Subcutaneous abdominal adipose tissue (tissue), 5 donors: ENCODE data around the gene CRISPLD2.

Experiments
- H3K27ac ChIP-seq: one replicate; pipeline ENCODE4 v1.7.0; 2013; ENCODE audit warnings: low read depth, mild to moderate bottlenecking, inconsistent platforms, low read length, moderate library complexity
- H3K27me3 ChIP-seq, 5 donors: one replicate each; pipeline ENCODE4 v1.7.0; 2013; ENCODE audit warnings: low read length in 5 of 5, inconsistent platforms in 1 of 5; ENCODE audit not compliant: control insufficient read depth in 5 of 5, insufficient read depth in 4 of 5
- H3K36me3 ChIP-seq, 5 donors: one replicate each; pipeline ENCODE4 v1.7.0; 2013; ENCODE audit warnings: low read length in 5 of 5; ENCODE audit not compliant: control insufficient read depth in 5 of 5, insufficient read depth in 5 of 5
- H3K4me1 ChIP-seq, 5 donors: one replicate each; pipeline ENCODE4 v1.7.0; 2013; ENCODE audit warnings: low read length in 5 of 5, mild to moderate bottlenecking in 3 of 5, moderate library complexity in 1 of 5; ENCODE audit not compliant: control insufficient read depth in 5 of 5, insufficient read depth in 5 of 5
- H3K4me3 ChIP-seq, 5 donors: one replicate each; pipeline ENCODE4 v1.7.0; 2013; ENCODE audit warnings: low read length in 5 of 5, low read depth in 1 of 5
- H3K9ac ChIP-seq, 5 donors: one replicate each; pipeline ENCODE4 v1.7.0; 2013; ENCODE audit warnings: low read length in 5 of 5, mild to moderate bottlenecking in 4 of 5, moderate library complexity in 3 of 5
- H3K9me3 ChIP-seq, 5 donors: one replicate each; pipeline ENCODE4 v1.7.0; 2013; ENCODE audit warnings: low read length in 5 of 5; ENCODE audit not compliant: control insufficient read depth in 5 of 5
- donor health status: healthy.
- donor health status: healthy.
- donor health status: healthy.
- donor health status: healthy.
- donor health status: healthy.

CRISPLD2 gene

GRCh38 chr16:84785843-84786581 is 33.8 kb upstream of the CRISPLD2 start:
- peaks cover 0 to 6% (median 0%) of the 10 kb centered on the region in 5 donors for H3K4me1 ChIP-seq
- no peaks in the 10 kb centered on the region for H3K9me3 ChIP-seq
- no peak overlapping the region for H3K9ac ChIP-seq
- no peaks in the 10 kb centered on the region for H3K36me3 ChIP-seq
- no peak overlapping the region for H3K4me3 ChIP-seq
- H3K27ac ChIP-seq: no peak overlapping the region
- peaks cover 0 to 5% (median 0%) of the 10 kb centered on the region in 5 donors for H3K27me3 ChIP-seq

GRCh38 chr16:84786605-84787262 is 33.1 kb upstream of the CRISPLD2 start:
- no peaks in the 10 kb centered on the region for H3K9me3 ChIP-seq
- H3K9ac ChIP-seq: no peak overlapping the region
- H3K36me3 ChIP-seq: no peaks in the 10 kb centered on the region
- H3K4me3 ChIP-seq: no peak overlapping the region
- no peak overlapping the region for H3K27ac ChIP-seq
- peaks cover 0 to 5% (median 0%) of the 10 kb centered on the region in 5 donors for H3K27me3 ChIP-seq
- peaks cover 0 to 6% (median 0%) of the 10 kb centered on the region in 5 donors for H3K4me1 ChIP-seq

GRCh38 chr16:84787263-84787622 is 32.5 kb upstream of the CRISPLD2 start:
- Histone ChIP-seq H3K9ac (no peak overlapping the region), H3K4me3 (no peak overlapping the region), H3K27ac (no peak overlapping the region)

DNA sequence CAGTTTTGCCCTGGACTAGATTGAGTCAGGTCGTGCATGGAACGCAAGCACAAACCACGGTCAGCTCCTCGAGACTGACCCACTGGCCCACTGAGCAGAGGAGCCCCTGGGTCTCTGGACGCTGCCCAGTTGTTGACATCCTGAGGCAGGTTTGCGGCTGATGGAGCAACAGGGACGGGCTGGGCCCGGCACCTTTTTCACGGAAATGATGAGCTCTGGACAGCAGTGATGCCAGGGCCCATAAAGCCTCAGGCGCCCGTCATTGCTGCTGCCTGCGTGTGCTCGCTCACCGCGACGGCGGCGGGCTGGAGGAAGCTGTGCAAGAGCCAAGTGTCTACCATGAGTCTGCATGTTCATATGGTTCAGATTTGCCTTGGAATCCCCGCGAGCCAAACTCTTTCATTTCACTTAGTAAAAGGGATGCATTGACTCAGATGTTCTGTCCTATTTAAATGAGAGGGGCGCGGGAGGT is 30.8 kb upstream of the CRISPLD2 start:
- H3K9ac ChIP-seq: no peak overlapping the region
- H3K27me3 ChIP-seq: peaks cover 0 to 5% (median 0%) of the 10 kb centered on the region in 5 donors
- H3K36me3 ChIP-seq: no peaks in the 10 kb centered on the region
- H3K4me1 ChIP-seq: peaks cover 0 to 6% (median 0%) of the 10 kb centered on the region in 5 donors
- no peak overlapping the region for H3K4me3 ChIP-seq
- no peaks in the 10 kb centered on the region for H3K9me3 ChIP-seq
- H3K27ac ChIP-seq: no peak overlapping the region

More at GRCh38 chr16:84787263-84787622, 32.5 kb upstream of the CRISPLD2 start:
- H3K27me3 ChIP-seq: peaks cover 0 to 5% (median 0%) of the 10 kb centered on the region in 5 donors
- H3K9me3 ChIP-seq: no peaks in the 10 kb centered on the region
- H3K36me3 ChIP-seq: no peaks in the 10 kb centered on the region
- peaks cover 0 to 6% (median 0%) of the 10 kb centered on the region in 5 donors for H3K4me1 ChIP-seq

- H3K27me3 ChIP-seq: peaks cover 0 to 5% (median 0%) of the 10 kb centered on the region in 5 donors
- H3K36me3 ChIP-seq: no peaks in the 10 kb centered on the region
- H3K27ac ChIP-seq: no peak overlapping the region
- no peak overlapping the region for H3K9ac ChIP-seq
- no peak overlapping the region for H3K4me3 ChIP-seq
- no peaks in the 10 kb centered on the region for H3K9me3 ChIP-seq
- peaks cover 0 to 6% (median 0%) of the 10 kb centered on the region in 5 donors for H3K4me1 ChIP-seq
Measured at GRCh38 chr16:84789431-84789830, 30.4 kb upstream of the CRISPLD2 start.

- Histone ChIP-seq H3K27me3 (peaks cover 0 to 5% (median 0%) of the 10 kb centered on the region in 5 donors), H3K4me1 (peaks cover 0 to 12% (median 4%) of the 10 kb centered on the region in 5 donors), H3K36me3 (no peaks in the 10 kb centered on the region), H3K9ac (no peak overlapping the region), H3K9me3 (no peaks in the 10 kb centered on the region), H3K27ac (no peak overlapping the region), H3K4me3 (no peak overlapping the region)
Measured at GRCh38 chr16:84790301-84790700, 29.5 kb upstream of the CRISPLD2 start.

DNA sequence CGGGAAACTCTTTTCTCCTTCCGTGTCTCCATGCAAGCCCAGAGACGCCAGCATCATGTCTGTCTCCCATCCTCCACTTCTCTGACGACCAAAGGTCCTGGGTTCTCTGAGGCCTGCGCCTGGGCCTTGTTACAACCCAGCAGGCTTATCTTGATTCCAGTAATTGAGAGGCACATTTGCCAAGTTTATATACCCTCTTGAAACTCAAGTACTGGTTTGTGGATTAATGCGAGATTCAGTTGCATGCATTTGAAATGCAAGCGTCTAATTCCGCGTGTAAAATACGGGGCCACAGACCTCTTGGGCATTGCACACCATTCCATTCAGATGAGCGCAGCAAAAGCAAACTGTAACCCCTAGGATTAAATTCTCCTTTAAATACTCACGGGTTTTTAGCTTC is 28.7 kb upstream of the CRISPLD2 start:
- H3K36me3 ChIP-seq: no peaks in the 10 kb centered on the region
- H3K4me1 ChIP-seq: peaks cover 2 to 15% (median 8%) of the 10 kb centered on the region in 5 donors
- H3K27ac ChIP-seq: no peak overlapping the region
- peaks cover 0 to 5% (median 0%) of the 10 kb centered on the region in 5 donors for H3K27me3 ChIP-seq
- no peak overlapping the region for H3K4me3 ChIP-seq
- H3K9me3 ChIP-seq: no peaks in the 10 kb centered on the region
- no peak overlapping the region for H3K9ac ChIP-seq

DNA sequence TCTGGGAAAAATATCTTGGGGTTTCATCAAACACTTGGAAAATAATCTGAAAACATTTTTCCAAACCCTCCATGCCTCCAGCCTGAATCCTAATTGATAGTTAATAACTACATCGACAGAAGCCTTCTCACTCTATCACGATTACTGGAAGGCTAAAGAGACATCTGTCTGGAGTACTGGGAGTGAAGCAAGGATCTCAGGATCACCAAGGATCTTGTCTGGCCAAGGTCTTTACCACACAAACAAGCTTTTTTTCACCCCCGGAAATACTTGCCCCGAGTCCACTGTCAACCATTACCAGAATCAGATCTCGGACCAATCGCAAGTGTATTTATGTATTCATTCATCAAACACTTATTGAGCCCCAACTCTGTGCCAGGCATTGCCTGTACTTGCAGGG is 28.3 kb upstream of the CRISPLD2 start:
- Histone ChIP-seq H3K4me1 (peaks cover 2 to 15% (median 8%) of the 10 kb centered on the region in 5 donors), H3K36me3 (no peaks in the 10 kb centered on the region), H3K9me3 (no peaks in the 10 kb centered on the region), H3K4me3 (no peak overlapping the region), H3K9ac (no peak overlapping the region), H3K27me3 (peaks cover 0 to 5% (median 0%) of the 10 kb centered on the region in 5 donors), H3K27ac (no peak overlapping the region)

DNA sequence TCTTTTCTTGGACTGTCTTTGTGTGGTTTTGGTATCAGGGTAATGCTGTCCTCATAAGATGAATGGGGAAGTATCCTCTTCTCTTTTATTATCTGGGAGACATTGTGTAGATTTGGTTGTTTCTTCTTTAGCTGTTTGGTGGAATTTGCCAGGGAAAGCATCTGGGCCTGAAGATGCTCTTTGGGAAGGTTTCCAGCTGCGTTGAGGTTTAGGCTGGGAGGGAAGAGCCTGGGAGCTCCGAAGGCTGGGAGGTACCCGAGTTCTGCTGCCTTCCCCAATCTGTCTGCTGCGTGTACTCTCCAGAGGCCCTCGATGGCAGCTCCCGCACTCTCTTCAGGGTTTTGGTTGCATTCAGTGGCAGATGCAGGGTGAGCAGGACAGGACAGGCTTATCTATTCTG is 25.6 kb upstream of the CRISPLD2 start:
- no peak overlapping the region for H3K27ac ChIP-seq
- peaks cover 2 to 12% (median 8%) of the 10 kb centered on the region in 5 donors for H3K4me1 ChIP-seq
- H3K9ac ChIP-seq: no peak overlapping the region
- no peaks in the 10 kb centered on the region for H3K9me3 ChIP-seq
- no peaks in the 10 kb centered on the region for H3K36me3 ChIP-seq
- peaks cover 0 to 5% (median 0%) of the 10 kb centered on the region in 5 donors for H3K27me3 ChIP-seq
- no peak overlapping the region for H3K4me3 ChIP-seq

DNA sequence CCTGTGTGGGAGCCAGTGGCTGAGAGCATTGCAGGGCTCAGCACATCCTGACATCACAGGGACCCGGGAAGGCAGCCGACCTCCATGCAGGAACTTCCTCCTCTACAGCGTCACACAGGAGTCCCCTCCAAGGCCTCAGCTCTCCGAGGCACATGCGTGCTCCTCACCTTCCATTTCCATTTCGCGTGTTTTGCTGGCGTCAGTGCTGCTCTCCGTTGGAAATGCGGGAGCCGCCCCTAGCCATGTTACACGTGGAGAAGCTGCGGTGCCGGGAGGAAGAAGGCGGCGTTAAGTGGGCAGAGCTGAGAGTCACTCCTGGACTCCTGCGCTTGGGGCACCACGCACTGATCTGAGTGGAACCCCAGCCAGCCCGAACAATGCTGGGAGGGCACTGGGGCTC is 25.2 kb upstream of the CRISPLD2 start:
- Histone ChIP-seq H3K27me3 (peaks cover 0 to 4% (median 0%) of the 10 kb centered on the region in 5 donors), H3K4me1 (peaks cover 2 to 10% (median 8%) of the 10 kb centered on the region in 5 donors), H3K9me3 (no peaks in the 10 kb centered on the region), H3K36me3 (no peaks in the 10 kb centered on the region), H3K27ac (no peak overlapping the region), H3K4me3 (no peak overlapping the region), H3K9ac (no peak overlapping the region)
